Measurements from ENCODE around the gene NKX6-1. TPM values are rescaled to one million over a fixed set of nuclear protein-coding genes. Genes with fewer than 3 reads are reported as not detected.

Gene NKX6-1
- total RNA-seq, 4 donors from 2014 or later, result 0.40 to 19.1 TPM; not detected in 2

GRCh38 chr4:84451546-84451945, 47.5 kb downstream of the NKX6-1 start:
- intact Hi-C loops (cut with DNase I), result no loop called here
- 33 to 34% methylated on average over 3 of the region's 3 CpGs for WGBS, 2 donors

GRCh38 chr4:84443523-84443922, 55.6 kb downstream of the NKX6-1 start:
- Histone ChIP-seq H3K27ac (no peak overlapping the region), H3K27me3 (no peaks in the 10 kb centered on the region), H3K9me3 (no peaks in the 10 kb centered on the region), H3K4me1 (no peaks in the 10 kb centered on the region), H3K36me3 (no peaks in the 10 kb centered on the region), H3K4me3 (replicated peaks in 1 of 3) (no peak overlapping the region)
- DNase-seq, result no peak
- 88 to 91% methylated on average over 5 of the region's 5 CpGs for WGBS, 2 donors
- TF ChIP-seq CTCF (IDR thresholded peaks at IDR 0.05) (no peak), POLR2A (IDR thresholded peaks at IDR 0.05) (no peak)
- intact Hi-C loops (cut with DNase I), result no loop called here

More at GRCh38 chr4:84451546-84451945, 47.5 kb downstream of the NKX6-1 start:
- no peaks in the 10 kb centered on the region for H3K36me3 ChIP-seq
- no peak overlapping the region for H3K27ac ChIP-seq
- TF ChIP-seq POLR2A (IDR thresholded peaks at IDR 0.05) (no peak), CTCF (IDR thresholded peaks at IDR 0.05) (peak in 5 of 6 experiments; percentile 15 to 58 (median 50))
- no peak overlapping the region for H3K4me3 ChIP-seq (replicated peaks in 1 of 3)
- H3K9me3 ChIP-seq, result no peaks in the 10 kb centered on the region
- DNase-seq, result no peak
- peaks cover 3 to 7% of the 10 kb centered on the region in 2 donors for H3K4me1 ChIP-seq
- H3K27me3 ChIP-seq, result no peaks in the 10 kb centered on the region

- no peak overlapping the region for H3K27ac ChIP-seq
- no peak for TF ChIP-seq POLR2A (IDR thresholded peaks at IDR 0.05)
- no peak for TF ChIP-seq CTCF (IDR thresholded peaks at IDR 0.05)
- H3K9me3 ChIP-seq, result no peaks in the 10 kb centered on the region
- no peak for DNase-seq
- no peaks in the 10 kb centered on the region for H3K27me3 ChIP-seq
- no peaks in the 10 kb centered on the region for H3K36me3 ChIP-seq
- intact Hi-C loops (cut with DNase I), result no loop called here
- WGBS, 2 donors, result 85 to 90% methylated on average over 2 of the region's 2 CpGs
- H3K4me3 ChIP-seq (replicated peaks in 1 of 3), result no peak overlapping the region
- H3K4me1 ChIP-seq, result no peaks in the 10 kb centered on the region
These were observed 56.3 kb downstream of the NKX6-1 start for GRCh38 chr4:84442778-84443177.

Small RNAs within 50 kb of the gene (small RNA-seq; reads per million reads assigned to genes)
- not detected for gene RPL3P13

Other genes with a start within 250 kb of the NKX6-1 start
- 10 to 100 TPM; 37.9 to 55.5 (median 46.2) TPM for gene CDS1, start 83.8 kb upstream of the NKX6-1 start, total RNA-seq

Data from thyroid gland (tissue), 4 donors.